HG02884 (cell line): ENCODE results near the gene DNALI1.
"Not testable (repeated sequence)": the region's sequence is repeated elsewhere in the genome, so short reads cannot be mapped to it uniquely, and the experiment has no call there.

Experiments
- ATAC-seq: cut with Tn5 transposase; IDR thresholded peaks from one replicate; pipeline ENCODE4 v1.9.1; 2021; ENCODE audit warnings: mild to moderate bottlenecking, moderate library complexity; ENCODE audit not compliant: unreplicated experiment

DNALI1 gene

GRCh38 chr1:37553927-37554808 lies 2.6 kb upstream of the DNALI1 start, which contains the start of gene SNIP1:
Gene SNIP1, minus strand, starts transcription at chr1:37554293. Its CDS starts 64 bp downstream, at chr1:37554229.
- peak; percentile 62 for ATAC-seq

GRCh38 chr1:37557402-37557801 lies 662 bp downstream of the DNALI1 start:
- no peak for ATAC-seq

GRCh38 chr1:37558411-37558810 lies 1.7 kb downstream of the DNALI1 start:
- ATAC-seq: no peak

- no peak for ATAC-seq
Measured at GRCh38 chr1:37559080-37559479, 2.3 kb downstream of the DNALI1 start.

- ATAC-seq: not testable (repeated sequence)
Measured at GRCh38 chr1:37559957-37560379, 3.2 kb downstream of the DNALI1 start.

- ATAC-seq: no peak
Measured at GRCh38 chr1:37560401-37561132, 3.8 kb downstream of the DNALI1 start.

- ATAC-seq: no peak
Measured at GRCh38 chr1:37561133-37562132, 4.7 kb downstream of the DNALI1 start.

- ATAC-seq: no peak
Measured at GRCh38 chr1:37562984-37563383, 6.2 kb downstream of the DNALI1 start.

GRCh38 chr1:37564892-37565291 lies 8.2 kb downstream of the DNALI1 start:
- ATAC-seq: no peak

- no peak for ATAC-seq
Measured at GRCh38 chr1:37567023-37567422, 10.3 kb downstream of the DNALI1 start.

GRCh38 chr1:37570528-37571334 lies 14.0 kb downstream of the DNALI1 start:
- no peak for ATAC-seq

GRCh38 chr1:37574834-37575480 lies 18.2 kb downstream of the DNALI1 start:
- ATAC-seq: no peak

GRCh38 chr1:37575692-37576091 lies 19.0 kb downstream of the DNALI1 start:
- no peak for ATAC-seq

GRCh38 chr1:37584544-37584943 lies 27.8 kb downstream of the DNALI1 start:
- not testable (repeated sequence) for ATAC-seq

- no peak for ATAC-seq
Measured at GRCh38 chr1:37588939-37589338, 32.2 kb downstream of the DNALI1 start.

- ATAC-seq: no peak
Measured at GRCh38 chr1:37593726-37594125, 37.0 kb downstream of the DNALI1 start.

- peak; percentile 92 for ATAC-seq
Measured at GRCh38 chr1:37595440-37596181, 38.9 kb downstream of the DNALI1 start, which contains the start of gene GNL2. Gene GNL2, minus strand, starts transcription at chr1:37595937. Its CDS starts 115 bp downstream, at chr1:37595822.

- no peak for ATAC-seq
Measured at GRCh38 chr1:37596182-37596667, 39.5 kb downstream of the DNALI1 start.
